ENCODE results near the gene UBE2M.
"Not testable (repeated sequence)": the region's sequence is repeated elsewhere in the genome, so short reads cannot be mapped to it uniquely, and the experiment has no call there.

DNA sequence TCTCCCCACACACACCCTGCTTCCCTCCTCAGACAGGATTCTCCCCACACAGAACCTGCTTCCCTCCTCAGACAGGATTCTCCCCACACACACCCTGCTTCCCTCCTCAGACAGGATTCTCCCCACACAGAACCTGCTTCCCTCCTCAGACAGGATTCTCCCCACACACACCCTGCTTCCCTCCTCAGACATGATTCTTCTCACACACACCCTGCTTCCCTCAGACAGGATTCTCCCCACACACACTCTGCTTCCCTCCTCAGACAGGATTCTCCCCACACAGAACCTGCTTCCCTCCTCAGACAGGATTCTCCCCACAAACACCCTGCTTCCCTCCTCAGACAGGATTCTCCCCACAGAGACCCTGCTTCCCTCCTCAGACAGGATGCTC lies 19.2 kb downstream of the UBE2M start:
- TF ChIP-seq, protein P1, sequence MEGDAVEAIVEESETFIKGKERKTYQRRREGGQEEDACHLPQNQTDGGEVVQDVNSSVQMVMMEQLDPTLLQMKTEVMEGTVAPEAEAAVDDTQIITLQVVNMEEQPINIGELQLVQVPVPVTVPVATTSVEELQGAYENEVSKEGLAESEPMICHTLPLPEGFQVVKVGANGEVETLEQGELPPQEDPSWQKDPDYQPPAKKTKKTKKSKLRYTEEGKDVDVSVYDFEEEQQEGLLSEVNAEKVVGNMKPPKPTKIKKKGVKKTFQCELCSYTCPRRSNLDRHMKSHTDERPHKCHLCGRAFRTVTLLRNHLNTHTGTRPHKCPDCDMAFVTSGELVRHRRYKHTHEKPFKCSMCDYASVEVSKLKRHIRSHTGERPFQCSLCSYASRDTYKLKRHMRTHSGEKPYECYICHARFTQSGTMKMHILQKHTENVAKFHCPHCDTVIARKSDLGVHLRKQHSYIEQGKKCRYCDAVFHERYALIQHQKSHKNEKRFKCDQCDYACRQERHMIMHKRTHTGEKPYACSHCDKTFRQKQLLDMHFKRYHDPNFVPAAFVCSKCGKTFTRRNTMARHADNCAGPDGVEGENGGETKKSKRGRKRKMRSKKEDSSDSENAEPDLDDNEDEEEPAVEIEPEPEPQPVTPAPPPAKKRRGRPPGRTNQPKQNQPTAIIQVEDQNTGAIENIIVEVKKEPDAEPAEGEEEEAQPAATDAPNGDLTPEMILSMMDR (conservative IDR thresholded peaks at IDR 0.05) = not testable (repeated sequence)
- TF ChIP-seq ZFX (IDR thresholded peaks at IDR 0.05) = not testable (repeated sequence)

Measured in C4-2B (cell line).